COLO668 (cell line): ENCODE measurements around the gene PLAGL2.
"Not testable (repeated sequence)": the region's sequence is repeated elsewhere in the genome, so short reads cannot be mapped to it uniquely, and the experiment has no call there.

Experiments used
- DNase-seq: peaks from one replicate; lab custom pipeline; 2025; ENCODE audit not compliant: unreplicated experiment; lab: John Stamatoyannopoulos, UW

The PLAGL2 gene

GRCh38 chr20:32204205-32205109 is 3.1 kb downstream of the PLAGL2 start:
- DNase-seq, result no peak

- no peak for DNase-seq
Observed at GRCh38 chr20:32203356-32204204, 4.0 kb downstream of the PLAGL2 start.

GRCh38 chr20:32201977-32202363 is 5.6 kb downstream of the PLAGL2 start:
- DNase-seq, result no peak

GRCh38 chr20:32201296-32201976 is 6.1 kb downstream of the PLAGL2 start:
- DNase-seq, result no peak

GRCh38 chr20:32199006-32199405 is 8.5 kb downstream of the PLAGL2 start:
- DNase-seq, result no peak

- DNase-seq, result peak; percentile 16
Observed at GRCh38 chr20:32197136-32197535, 10.4 kb downstream of the PLAGL2 start.

GRCh38 chr20:32196613-32197012 is 10.9 kb downstream of the PLAGL2 start:
- not testable (repeated sequence) for DNase-seq

- DNase-seq, result no peak
Observed at GRCh38 chr20:32195581-32195980, 12.0 kb downstream of the PLAGL2 start.

GRCh38 chr20:32193996-32194395 is 13.5 kb downstream of the PLAGL2 start:
- DNase-seq, result no peak

GRCh38 chr20:32193336-32193735 is 14.2 kb downstream of the PLAGL2 start:
- DNase-seq, result not testable (repeated sequence)

- DNase-seq, result no peak
Observed at GRCh38 chr20:32192698-32193097, 14.8 kb downstream of the PLAGL2 start.

GRCh38 chr20:32191873-32192272 is 15.7 kb downstream of the PLAGL2 start:
- no peak for DNase-seq

GRCh38 chr20:32191422-32191821 is 16.1 kb downstream of the PLAGL2 start:
- DNase-seq, result no peak

- DNase-seq, result no peak
Observed at GRCh38 chr20:32190616-32191415, 16.7 kb downstream of the PLAGL2 start.

- DNase-seq, result peak; percentile 36
Observed at GRCh38 chr20:32189691-32190615, 17.6 kb downstream of the PLAGL2 start.

- no peak for DNase-seq
Observed at GRCh38 chr20:32189123-32189410, 18.5 kb downstream of the PLAGL2 start.

- DNase-seq, result no peak
Observed at GRCh38 chr20:32188376-32189122, 19.0 kb downstream of the PLAGL2 start.

GRCh38 chr20:32186506-32186905 is 21.0 kb downstream of the PLAGL2 start:
- no peak for DNase-seq
